OCI-LY3 (cell line): ENCODE results near the gene TRIM29.

Source experiments
- CTCF ChIP-seq: fragments of 200-600, 300-600 bp; sonication (generic); IDR thresholded peaks from 2 replicates; pipeline ENCODE4 v1.5.1; 2014; ENCODE audit warnings: antibody characterized with exemption, low read length, low read depth
- EZH2phosphoT487 ChIP-seq: fragments of 200-600 bp; shearing (Covaris generic); IDR thresholded peaks from 2 replicates; pipeline ENCODE4 v1.6.1; 2018; ENCODE audit warnings: antibody characterized with exemption, mixed run types, low read depth

GRCh38 chr11:120120805-120121335 is 17.0 kb downstream of the TRIM29 start:
- TF ChIP-seq CTCF (no peak), EZH2phosphoT487 (no peak)
